ENCODE results near the gene TBCA.

Gene TBCA

GRCh38 chr5:77645995-77646639 is 130.0 kb downstream of the TBCA start:
- H3K9me3 ChIP-seq (ENCODE audit: control insufficient read depth, insufficient read depth, low read length): no peaks in the 10 kb centered on the region
- H3K36me3 ChIP-seq (ENCODE audit: control insufficient read depth, insufficient read depth, low read length): no peaks in the 10 kb centered on the region
- no peak overlapping the region for H3K9ac ChIP-seq (ENCODE audit: low read depth, low read length)
- H3K4me3 ChIP-seq (ENCODE audit: low read depth, low read length): peak overlapping the region; percentile 43
- peaks cover 97% of the 10 kb centered on the region for H3K27me3 ChIP-seq (ENCODE audit: control insufficient read depth, insufficient read depth, low read length)
- no peaks in the 10 kb centered on the region for H3K4me1 ChIP-seq (ENCODE audit: control insufficient read depth, insufficient read depth, low read length)

DNA sequence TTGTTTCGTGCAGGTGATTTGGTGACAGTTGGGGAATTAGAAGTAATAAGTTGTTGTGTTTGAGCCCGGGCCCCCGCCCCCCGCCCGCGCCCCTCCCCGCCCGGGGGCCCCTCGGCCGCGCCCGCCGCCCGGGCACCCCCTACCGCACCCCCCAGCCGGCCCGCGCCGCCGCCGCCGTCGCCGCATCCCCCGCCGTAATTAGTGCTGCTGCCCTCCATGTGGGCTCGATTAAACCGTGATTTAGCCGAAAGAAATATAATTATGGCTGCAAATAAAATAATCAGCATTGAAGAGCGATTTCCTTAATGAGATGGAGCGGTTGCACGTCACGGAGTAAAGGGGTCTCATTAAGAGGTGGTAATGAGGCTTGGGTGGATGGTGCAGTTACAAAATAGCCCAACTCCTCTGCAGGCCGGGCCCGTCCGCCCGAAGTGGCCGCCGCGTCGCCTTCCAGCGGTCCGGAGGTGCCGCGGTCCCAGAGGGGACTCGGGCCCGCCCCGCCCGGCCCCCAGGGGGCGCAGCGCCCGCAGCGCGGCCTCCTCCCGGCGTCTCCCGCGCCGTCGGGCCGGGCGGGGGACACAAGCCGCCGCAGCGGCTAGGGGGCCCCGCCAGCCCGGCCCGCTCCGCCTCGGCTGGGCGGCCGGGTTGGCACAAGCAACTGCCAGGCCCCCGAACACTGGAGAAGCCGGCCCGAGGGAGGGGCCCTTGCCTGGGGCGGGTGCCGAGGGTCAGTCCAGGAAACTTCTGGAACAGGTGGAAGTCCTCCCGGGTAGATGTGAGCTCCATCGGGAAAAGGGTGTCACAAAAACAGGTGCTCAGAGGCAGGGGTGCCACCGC is 130.8 kb downstream of the TBCA start:
- H3K27me3 ChIP-seq (ENCODE audit: control insufficient read depth, insufficient read depth, low read length): peaks cover 98% of the 10 kb centered on the region
- no peak overlapping the region for H3K9ac ChIP-seq (ENCODE audit: low read depth, low read length)

GRCh38 chr5:77644371-77645157 is 131.6 kb downstream of the TBCA start:
- peak overlapping the region; percentile 20 for H3K4me3 ChIP-seq (ENCODE audit: low read depth, low read length)
- peaks cover 98% of the 10 kb centered on the region for H3K27me3 ChIP-seq (ENCODE audit: control insufficient read depth, insufficient read depth, low read length)
- H3K4me1 ChIP-seq (ENCODE audit: control insufficient read depth, insufficient read depth, low read length): no peaks in the 10 kb centered on the region
- H3K36me3 ChIP-seq (ENCODE audit: control insufficient read depth, insufficient read depth, low read length): no peaks in the 10 kb centered on the region
- no peaks in the 10 kb centered on the region for H3K9me3 ChIP-seq (ENCODE audit: control insufficient read depth, insufficient read depth, low read length)
- H3K9ac ChIP-seq (ENCODE audit: low read depth, low read length): no peak overlapping the region

More for the DNA sequence above, 130.8 kb downstream of the TBCA start:
- Histone ChIP-seq H3K4me3 (ENCODE audit: low read depth, low read length) (peak overlapping the region; percentile 43), H3K4me1 (ENCODE audit: control insufficient read depth, insufficient read depth, low read length) (no peaks in the 10 kb centered on the region), H3K9me3 (ENCODE audit: control insufficient read depth, insufficient read depth, low read length) (no peaks in the 10 kb centered on the region), H3K36me3 (ENCODE audit: control insufficient read depth, insufficient read depth, low read length) (no peaks in the 10 kb centered on the region)

DNA sequence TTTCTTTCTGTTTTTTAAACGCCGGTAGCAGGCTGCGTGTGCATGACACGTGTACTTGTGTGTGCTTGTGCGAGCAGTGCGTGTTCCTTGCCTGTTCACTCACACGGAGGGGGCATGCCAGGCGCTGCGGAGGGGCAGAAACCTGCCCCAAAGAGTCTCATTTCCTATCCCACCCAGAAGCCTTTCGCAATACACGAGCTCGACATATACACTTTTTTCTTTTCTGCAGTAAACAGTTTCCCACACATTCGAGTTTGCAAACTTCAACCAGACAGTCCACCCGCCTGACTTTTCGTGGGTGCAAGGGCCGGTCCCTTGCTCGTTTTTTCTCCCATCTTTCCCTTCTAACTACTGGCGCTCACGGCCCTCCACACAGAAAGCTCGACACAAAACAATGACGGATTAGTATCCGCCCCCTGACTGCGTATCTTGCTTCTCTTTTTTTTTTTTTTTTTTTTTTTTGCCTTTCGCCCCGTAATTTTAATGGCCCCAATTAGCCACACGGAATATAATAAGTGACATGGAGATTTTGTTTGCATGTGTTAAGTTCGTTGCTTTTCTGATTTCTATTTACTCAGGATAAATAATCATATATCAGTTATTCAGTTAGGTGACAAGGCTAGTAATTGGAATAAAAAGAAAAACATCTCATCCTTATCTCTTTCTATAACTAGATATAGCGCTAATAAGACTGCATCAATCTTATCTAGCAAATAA is 132.3 kb downstream of the TBCA start:
- H3K9ac ChIP-seq (ENCODE audit: low read depth, low read length): no peak overlapping the region
- no peaks in the 10 kb centered on the region for H3K9me3 ChIP-seq (ENCODE audit: control insufficient read depth, insufficient read depth, low read length)
- peak overlapping the region; percentile 20 for H3K4me3 ChIP-seq (ENCODE audit: low read depth, low read length)
- H3K36me3 ChIP-seq (ENCODE audit: control insufficient read depth, insufficient read depth, low read length): no peaks in the 10 kb centered on the region
- H3K4me1 ChIP-seq (ENCODE audit: control insufficient read depth, insufficient read depth, low read length): no peaks in the 10 kb centered on the region
- H3K27me3 ChIP-seq (ENCODE audit: control insufficient read depth, insufficient read depth, low read length): peaks cover 98% of the 10 kb centered on the region

- H3K4me1 ChIP-seq (ENCODE audit: control insufficient read depth, insufficient read depth, low read length): no peaks in the 10 kb centered on the region
- H3K27me3 ChIP-seq (ENCODE audit: control insufficient read depth, insufficient read depth, low read length): peaks cover 96% of the 10 kb centered on the region
- H3K9me3 ChIP-seq (ENCODE audit: control insufficient read depth, insufficient read depth, low read length): no peaks in the 10 kb centered on the region
- H3K9ac ChIP-seq (ENCODE audit: low read depth, low read length): no peak overlapping the region
- no peaks in the 10 kb centered on the region for H3K36me3 ChIP-seq (ENCODE audit: control insufficient read depth, insufficient read depth, low read length)
- H3K4me3 ChIP-seq (ENCODE audit: low read depth, low read length): no peak overlapping the region
These were observed 133.1 kb downstream of the TBCA start for GRCh38 chr5:77642738-77643653.

DNA sequence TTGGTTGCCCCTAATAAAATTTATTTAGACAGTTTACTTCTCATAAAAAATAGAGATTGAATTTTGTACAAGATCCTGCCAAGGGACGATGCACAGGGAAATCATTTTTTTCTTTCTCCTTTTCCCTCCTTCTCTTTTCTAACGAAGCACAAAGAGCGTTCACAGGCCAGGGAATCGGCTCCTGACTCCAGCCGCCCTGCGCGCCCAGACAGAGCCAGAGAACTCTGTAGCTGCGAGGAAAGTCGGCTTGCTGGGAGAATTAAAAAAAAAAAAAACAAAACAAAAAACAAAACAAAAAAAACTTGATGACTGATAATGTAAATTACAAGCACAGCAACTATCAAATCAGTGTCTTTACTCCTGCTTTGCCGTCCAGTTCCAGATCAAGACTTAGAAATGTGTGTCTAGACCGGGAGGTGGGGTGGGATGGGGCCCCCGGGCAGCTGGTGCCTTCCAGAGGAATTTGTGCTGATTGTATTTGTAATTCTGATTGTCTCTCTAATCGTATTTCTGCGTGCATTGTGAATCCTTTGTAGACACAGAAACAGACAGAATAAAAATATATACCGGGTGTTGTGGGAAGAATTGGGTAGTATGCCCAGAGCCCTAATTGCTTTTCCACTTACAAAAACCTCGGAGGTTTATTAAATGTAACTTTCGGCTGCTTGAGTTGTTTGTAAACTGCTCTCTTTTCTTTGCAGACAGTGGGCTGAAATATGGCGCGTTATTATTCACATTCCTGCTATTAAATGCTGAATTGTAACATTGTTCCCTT is 134.0 kb downstream of the TBCA start:
- Histone ChIP-seq H3K4me3 (ENCODE audit: low read depth, low read length) (no peak overlapping the region), H3K36me3 (ENCODE audit: control insufficient read depth, insufficient read depth, low read length) (no peaks in the 10 kb centered on the region), H3K9ac (ENCODE audit: low read depth, low read length) (no peak overlapping the region), H3K9me3 (ENCODE audit: control insufficient read depth, insufficient read depth, low read length) (no peaks in the 10 kb centered on the region), H3K27me3 (ENCODE audit: control insufficient read depth, insufficient read depth, low read length) (peaks cover 96% of the 10 kb centered on the region), H3K4me1 (ENCODE audit: control insufficient read depth, insufficient read depth, low read length) (no peaks in the 10 kb centered on the region)

DNA sequence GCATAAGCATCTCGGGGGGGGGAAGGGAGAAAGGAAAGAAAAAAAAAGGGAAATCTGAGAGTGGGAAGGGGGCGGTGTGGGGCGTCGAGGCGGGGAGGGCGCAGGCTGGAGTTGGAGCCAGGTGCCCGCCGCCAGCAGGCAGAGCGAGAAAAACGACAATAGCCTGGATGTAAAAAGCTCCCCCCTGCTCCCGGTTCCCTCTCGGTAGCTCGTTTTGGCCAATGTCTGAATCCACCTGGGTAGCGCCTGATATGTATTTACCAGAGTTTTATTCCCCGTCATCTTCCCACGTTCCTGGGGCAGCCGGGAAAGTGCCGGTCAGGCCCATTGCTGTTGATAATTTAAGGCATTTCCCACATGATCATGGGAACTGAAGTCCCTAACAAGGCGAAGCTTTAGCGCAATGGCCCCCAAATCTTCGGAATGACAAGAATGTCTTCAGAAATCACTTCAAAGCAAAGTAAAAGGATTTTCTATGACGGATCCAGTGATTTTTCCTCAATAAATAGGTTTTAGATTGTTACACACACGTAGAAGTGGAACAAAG is 134.7 kb downstream of the TBCA start:
- Histone ChIP-seq H3K9ac (ENCODE audit: low read depth, low read length) (no peak overlapping the region), H3K4me1 (ENCODE audit: control insufficient read depth, insufficient read depth, low read length) (no peaks in the 10 kb centered on the region), H3K9me3 (ENCODE audit: control insufficient read depth, insufficient read depth, low read length) (no peaks in the 10 kb centered on the region), H3K4me3 (ENCODE audit: low read depth, low read length) (no peak overlapping the region), H3K27me3 (ENCODE audit: control insufficient read depth, insufficient read depth, low read length) (peaks cover 96% of the 10 kb centered on the region), H3K36me3 (ENCODE audit: control insufficient read depth, insufficient read depth, low read length) (no peaks in the 10 kb centered on the region)

All from iPS-15b (cell line).